Measurements from ENCODE around the gene ATXN1. TPM values are rescaled to one million over a fixed set of nuclear protein-coding genes. Genes with fewer than 3 reads are reported as not detected.
"Not testable (repeated sequence)": the region's sequence is repeated elsewhere in the genome, so short reads cannot be mapped to it uniquely, and the experiment has no call there.

The ATXN1 gene
- 36.0 TPM for total RNA-seq
- long read RNA-seq, partial matches to known transcripts, result 3 of 28 reads
- long read RNA-seq, other reads (novel, unspliced or antisense), result 20 of 28 reads

DNA sequence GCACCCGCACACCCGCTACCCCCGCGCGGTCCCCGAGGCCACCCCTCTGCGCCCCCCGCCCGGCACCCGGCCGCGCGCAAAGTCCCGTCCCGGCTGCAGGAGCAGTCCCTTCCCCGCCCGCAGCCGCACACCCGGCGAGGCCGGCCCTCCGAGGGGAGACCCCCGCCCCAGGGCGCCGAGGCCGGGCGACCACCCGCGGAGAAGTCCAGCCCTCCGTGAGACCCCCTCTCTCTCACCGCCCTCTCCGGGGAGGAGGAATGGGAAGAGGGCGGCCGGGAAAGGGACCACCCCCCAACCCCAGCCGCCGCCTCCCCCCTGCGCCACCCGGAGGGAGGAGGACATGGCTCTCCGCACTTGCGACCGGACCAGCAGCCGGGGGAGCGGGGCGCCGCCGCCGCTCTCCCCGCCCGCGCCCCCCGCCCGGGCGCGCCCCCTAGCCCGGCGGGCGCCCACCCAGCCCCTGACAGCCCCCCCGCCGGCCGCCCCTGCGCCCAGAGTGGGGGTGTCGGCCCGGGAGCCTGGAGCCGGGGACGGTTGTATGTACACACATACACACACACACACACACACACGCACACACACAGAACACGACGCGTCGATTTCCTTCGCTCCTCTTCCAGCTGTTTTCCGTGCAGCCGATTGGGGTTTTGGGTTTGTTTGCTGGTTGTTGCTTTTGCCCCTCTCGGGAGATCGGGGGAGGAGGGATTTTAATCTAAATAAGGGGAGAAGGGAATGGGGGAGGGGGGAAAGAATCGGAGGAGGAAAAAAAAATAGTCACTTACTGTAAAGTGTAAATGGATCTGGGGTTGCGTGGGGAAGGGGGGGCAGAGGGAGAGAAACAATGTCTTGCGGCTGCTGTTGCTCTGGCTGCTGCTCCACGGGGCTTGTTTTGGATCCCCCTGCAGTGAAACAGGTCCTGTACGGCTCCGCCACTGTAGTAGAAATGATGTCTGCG, at the start of gene ATXN1:
ATXN1 (minus strand) TSS at position 945 of the 955 bp plus-strand sequence.
- no peak for DNase-seq (ENCODE audit: low spot score)

DNA sequence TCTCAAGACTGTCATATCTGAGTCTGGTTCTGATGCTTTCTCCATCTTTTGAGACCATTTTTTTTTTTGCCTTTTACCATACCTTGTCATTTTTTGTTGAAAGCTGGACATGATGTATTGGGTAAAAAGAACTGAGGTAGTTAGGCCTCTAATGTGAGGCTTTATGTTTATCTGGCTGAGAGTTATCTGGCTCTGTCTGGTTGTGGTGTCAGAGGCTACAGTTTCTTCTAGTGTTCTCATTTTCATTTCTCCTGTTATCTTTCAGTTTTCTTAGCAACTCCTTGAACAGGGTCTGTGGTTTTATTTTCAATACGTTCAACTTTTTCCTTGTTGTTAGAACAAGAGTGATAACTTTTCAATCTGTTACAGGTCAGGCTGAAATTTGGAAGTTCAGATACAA, 49.2 kb upstream of the ATXN1 start:
- DNase-seq (ENCODE audit: low spot score), result no peak

GRCh38 chr6:16809753-16810358, 48.6 kb upstream of the ATXN1 start:
- no peak for DNase-seq (ENCODE audit: low spot score)

DNA sequence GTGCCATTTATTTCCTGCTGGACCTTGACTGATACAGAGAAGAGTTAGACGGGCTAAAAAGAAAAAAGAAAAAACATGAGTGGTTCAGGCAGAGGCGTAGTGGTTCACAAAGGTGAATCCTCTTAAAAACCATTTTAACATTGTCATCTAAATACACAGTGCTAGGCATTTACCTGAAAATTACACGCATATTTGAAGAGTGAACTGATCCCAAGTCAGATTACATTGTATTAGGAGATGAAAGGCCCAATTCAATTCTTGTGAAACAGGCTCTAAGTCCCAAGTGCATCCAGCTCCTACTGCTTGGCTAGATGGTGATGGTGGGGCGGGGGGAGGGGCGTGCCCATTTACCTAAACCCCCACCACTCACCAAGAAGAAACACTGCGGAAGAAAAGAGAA, 46.7 kb upstream of the ATXN1 start:
- DNase-seq (ENCODE audit: low spot score), result no peak

DNA sequence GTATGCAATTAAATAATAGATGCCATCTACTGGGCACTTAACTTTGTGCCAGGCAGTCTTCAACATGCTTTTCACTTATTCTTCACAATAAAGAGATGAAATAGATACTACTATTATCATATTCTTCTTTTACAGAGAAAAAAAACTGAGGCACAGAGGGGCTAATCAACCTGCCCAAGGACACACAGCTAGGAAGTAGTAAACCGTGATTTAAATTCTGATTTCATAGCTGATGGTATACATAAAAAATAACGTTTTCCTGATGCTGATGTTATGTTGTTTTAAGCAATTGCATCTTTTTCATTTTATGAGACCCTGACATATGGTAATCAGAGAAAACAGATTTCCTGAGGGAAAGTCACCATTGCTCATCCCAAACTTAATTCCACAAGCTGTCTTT, 45.1 kb upstream of the ATXN1 start:
- DNase-seq (ENCODE audit: low spot score), result no peak

DNA sequence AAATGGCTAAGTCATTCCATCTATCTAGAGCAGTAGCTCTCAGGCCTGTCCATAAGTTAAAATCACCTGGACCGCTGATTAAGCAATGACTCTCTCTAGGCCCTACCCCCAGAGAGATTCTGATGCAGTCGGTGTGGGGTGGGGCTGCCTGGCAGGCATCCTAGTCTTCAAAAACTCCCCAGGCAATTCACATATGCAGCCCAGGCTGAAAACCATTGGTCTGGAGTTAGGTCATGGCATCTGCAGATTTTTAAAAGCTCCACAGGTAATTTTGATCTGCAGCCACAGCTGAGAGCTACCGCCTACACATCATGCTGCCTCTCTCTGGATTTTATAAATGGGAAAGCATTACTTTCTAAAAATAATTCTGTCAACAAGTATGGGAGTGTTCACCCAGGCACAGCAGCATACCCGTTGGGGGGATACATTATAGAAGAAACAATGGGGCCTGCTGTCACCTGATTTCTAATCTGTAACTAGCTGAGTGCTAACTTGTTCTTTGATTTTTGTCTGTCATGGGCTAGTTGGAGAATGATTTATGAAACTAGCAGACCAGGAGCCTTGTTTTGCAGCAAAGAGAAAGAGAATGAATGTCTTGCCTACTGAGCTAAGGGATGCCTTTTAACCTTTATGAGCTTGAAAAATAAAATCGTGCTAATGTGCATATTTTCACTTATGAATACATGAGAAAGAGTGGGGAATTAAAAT, 44.1 kb upstream of the ATXN1 start:
- no peak for DNase-seq (ENCODE audit: low spot score)

DNA sequence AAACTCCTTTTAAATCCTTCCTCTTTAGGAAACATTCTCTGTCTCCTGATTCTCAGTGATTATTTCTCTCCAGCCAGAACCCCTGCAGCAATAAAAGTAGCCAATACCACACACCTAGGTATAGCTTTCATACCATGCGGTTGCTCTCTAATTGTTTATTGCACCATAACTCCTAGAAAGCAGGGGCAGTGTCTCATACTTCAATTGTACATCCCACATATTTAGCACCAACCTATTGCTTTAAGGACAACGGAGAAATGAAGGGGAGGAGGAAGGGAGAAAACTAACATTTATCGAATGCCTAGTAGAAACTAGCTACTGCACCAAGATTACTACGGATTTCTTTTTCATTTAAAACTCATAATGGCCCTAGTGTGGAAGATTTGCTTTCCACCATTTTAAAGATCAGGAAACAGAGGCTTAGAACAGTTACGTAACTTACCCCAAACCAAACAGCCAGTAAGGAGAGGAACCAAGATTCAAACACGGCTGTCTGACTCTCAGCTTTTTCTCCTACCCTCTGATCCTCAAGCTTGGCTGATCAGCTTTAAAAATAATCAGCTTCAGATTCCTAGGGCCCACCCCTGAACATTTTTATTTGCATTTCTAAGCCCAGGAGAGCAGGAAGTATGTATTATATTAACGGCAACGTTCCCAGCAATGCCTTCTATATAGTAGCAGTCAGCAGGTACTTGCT, 43.4 kb upstream of the ATXN1 start:
- DNase-seq (ENCODE audit: low spot score), result no peak

GRCh38 chr6:16803294-16804200, 42.3 kb upstream of the ATXN1 start:
- no peak for DNase-seq (ENCODE audit: low spot score)

- DNase-seq (ENCODE audit: low spot score), result no peak
Measured at GRCh38 chr6:16802071-16802470, 40.8 kb upstream of the ATXN1 start.

GRCh38 chr6:16800942-16801341, 39.7 kb upstream of the ATXN1 start:
- no peak for DNase-seq (ENCODE audit: low spot score)

GRCh38 chr6:16800341-16800740, 39.1 kb upstream of the ATXN1 start:
- no peak for DNase-seq (ENCODE audit: low spot score)

DNA sequence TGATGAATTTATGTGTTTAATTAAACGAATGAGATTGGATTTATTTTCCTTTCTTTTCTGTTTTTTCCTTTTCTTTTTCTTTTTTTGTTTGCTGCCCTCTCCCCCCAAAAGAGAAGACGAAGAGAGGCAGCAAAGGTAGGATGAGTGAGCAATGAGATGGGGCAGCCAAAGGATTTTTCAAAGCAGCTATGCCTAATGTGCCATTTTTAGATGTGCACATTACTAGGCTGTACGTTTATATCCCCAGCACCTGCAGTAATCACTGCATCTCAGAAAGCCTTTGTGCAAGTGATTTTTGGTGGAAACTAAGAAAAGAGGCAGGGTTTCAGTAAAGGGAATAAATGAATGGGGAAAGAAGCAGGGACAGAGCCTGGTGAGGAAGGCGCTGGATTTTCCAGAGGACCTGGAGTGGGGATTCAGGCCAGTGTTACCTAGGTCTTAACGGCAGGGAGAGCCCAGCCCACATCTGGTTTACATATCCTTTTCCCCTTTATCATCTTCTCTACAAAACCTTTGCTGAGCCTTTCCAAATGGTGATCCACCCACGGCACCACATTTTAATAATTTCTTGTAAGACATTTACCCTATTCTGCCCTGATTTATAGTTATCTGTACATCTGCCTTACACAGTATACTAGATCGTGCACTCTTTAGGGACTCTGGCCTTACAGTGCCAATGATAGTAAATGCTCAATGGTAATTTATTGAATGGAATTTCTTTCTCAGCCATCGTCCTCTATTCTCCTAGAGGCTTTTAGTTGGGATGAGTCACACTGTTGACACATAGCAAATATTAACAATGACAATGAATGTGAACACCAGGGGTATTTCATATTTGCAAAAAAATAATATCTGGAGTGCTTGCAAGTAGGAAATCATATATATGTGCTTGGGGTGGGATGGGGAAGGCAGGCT, 38.3 kb upstream of the ATXN1 start:
- DNase-seq (ENCODE audit: low spot score), result no peak

DNA sequence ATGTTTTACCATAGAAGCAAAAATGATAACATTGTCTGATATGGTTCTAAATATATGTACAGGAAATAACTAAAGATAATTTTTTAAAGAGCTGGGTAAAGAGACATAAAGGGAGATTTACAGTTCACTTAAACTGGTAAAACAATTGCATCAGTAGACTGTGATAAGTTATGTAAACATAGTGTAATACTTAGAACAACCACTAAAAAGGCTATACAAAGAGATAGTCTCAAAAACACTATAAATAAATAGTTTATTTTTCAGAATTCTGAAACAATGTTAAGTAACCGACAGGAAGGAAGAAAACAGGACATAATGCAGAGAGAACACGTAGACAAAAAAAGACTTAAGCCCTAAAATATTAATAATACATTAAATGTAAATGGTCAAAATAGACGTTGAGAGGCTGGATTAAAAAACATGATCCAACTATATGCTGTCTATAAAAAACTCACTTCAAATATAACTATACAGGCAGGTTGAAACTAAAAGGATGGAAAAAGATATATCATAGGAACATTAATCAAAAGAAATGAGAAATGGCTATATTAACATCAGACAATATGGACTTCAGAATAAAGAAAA, 32.7 kb upstream of the ATXN1 start:
- no peak for DNase-seq (ENCODE audit: low spot score)

DNA sequence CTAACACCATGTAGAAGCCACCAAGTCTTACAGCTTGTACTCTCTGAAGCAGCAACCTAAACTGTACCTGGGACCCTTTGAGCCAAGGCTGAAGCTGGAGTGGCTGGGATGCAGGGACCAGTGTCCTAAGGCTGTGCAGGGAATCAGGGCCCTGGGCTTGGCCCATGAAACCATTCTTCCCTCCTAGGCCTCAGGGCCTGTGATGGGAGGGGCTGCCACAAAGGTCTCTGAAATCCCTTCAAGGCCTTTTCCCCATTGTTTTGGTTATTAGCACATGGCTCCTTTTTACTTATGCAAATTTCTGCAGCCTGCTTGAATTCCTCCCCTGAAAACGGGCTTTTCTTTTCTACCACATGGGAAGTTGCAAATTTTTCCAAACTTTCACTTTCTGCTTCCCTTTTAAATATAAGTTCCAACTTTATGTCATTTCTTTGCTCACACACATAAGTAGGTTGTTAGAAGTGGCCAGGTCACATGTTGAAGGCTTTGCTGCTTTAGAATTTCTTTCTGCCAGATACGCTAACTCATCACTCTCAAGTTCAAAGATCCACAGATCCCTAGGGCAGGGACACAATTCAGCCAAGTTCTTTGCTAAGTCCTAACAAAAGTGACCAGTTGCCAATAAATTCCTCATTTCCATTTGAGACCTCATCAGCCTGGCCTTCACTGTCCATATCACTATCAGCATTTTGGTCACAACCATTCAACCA, 28.2 kb upstream of the ATXN1 start:
- DNase-seq (ENCODE audit: low spot score), result no peak

DNA sequence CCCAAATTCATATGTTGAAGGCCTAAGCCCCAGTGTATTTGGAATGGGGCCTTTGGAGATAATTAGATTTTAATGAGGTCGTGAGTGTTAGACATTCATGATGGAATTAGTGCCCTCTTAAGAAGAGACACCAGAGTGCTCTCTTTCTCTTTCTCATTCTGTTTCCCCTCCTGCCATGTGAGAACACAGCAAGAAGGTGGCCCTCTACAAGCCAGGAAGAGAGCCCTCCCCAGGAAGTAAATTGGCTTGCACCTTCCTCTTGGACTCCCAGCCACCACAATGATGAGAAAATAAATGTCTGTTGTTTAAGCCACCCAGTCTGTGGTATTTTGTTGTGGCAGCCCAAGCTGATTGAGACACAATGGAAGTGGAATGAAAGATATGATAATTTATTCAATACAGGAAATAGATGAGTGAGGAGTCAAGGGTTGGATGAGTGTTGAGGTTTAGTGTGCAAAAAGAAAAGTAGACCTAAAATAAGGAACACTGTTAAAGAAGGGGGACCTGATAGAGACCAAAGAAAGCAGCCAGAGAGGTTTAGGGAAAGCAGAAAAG, 25.9 kb upstream of the ATXN1 start:
- no peak for DNase-seq (ENCODE audit: low spot score)

DNA sequence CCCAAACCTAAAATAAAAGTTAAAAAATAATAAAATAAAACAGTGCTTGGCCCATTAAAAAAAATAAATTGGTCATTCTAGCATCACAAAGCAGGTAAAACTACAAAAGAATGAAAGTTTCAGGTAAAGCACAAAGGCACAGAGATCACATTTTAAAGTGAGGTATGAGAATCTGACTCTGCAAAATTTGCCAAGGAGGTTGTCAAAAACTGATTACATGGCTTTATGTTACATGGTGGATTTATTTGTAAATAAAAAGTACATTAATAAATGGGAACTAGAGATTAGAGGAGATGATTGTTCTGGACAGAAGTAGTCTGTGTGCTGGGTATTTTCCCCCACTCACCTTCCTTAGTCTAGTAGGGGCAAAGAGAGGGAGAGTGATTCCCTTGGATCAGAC, 24.2 kb upstream of the ATXN1 start:
- DNase-seq (ENCODE audit: low spot score), result no peak

DNA sequence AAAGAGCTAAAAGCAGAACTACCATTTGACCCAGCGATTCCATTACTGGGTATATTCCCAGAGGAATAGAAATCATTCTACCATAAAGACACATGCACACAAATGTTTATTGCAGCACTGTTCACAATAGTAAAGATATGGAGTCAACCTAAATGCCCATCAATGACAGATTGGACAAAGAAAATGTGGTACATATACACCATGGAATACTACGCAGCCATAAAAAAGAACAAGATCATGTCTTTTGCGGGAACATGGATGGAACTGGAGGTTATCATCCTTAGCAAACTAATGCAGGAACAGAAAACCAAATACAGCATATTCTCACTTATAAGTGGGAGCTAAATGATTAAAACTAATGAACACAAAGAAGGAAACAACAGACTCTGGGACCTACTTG, 23.7 kb upstream of the ATXN1 start:
- DNase-seq (ENCODE audit: low spot score), result not testable (repeated sequence)
